GM12878 (cell line): Measurements from ENCODE around the gene ZNF385D.

ENCODE experiments used
- CBX3 ChIP-seq: fragments of 200-600 bp; sonication (generic); IDR thresholded peaks from 2 replicates; pipeline ENCODE4 v1.6.1; 2016; ENCODE audit warnings: low read depth, borderline replicate concordance
- CTCF ChIP-seq, 3 experiments: IDR thresholded peaks in 2 of 3; conservative IDR thresholded peaks in 1 of 3; 2 replicates each; pipeline ENCODE4 v1.5.1; 2011; ENCODE audit warnings: low read depth in 3 of 3, low read length in 3 of 3, mild to moderate bottlenecking in 3 of 3, control low read depth in 2 of 3, moderate library complexity in 2 of 3, inconsistent platforms in 1 of 3, mixed read lengths in 1 of 3; ENCODE audit not compliant: control insufficient read depth in 2 of 3, insufficient read depth in 1 of 3; ENCODE audit errors: extremely low read depth in 1 of 3
- EZH2 ChIP-seq: IDR thresholded peaks from 2 replicates; pipeline ENCODE4 v1.6.1; 2012; ENCODE audit warnings: low read depth, mild to moderate bottlenecking, control low read depth, inconsistent platforms, low read length, borderline replicate concordance; ENCODE audit not compliant: control insufficient read depth
- MTA3 ChIP-seq: IDR thresholded peaks from 2 replicates; pipeline ENCODE4 v1.6.1; 2012; ENCODE audit warnings: low read length, inconsistent platforms, borderline replicate concordance
- POLR2A ChIP-seq: IDR thresholded peaks from 2 replicates; pipeline ENCODE4 v1.6.1; 2011; ENCODE audit warnings: low read depth, mild to moderate bottlenecking, low read length
- SREBF1 ChIP-seq: IDR thresholded peaks from 2 replicates; pipeline ENCODE4 v1.6.1; 2012; ENCODE audit warnings: mild to moderate bottlenecking, low read length
- YY1 ChIP-seq: IDR thresholded peaks from 2 replicates; pipeline ENCODE4 v1.6.1; 2011; ENCODE audit warnings: low read depth, mild to moderate bottlenecking, low read length

GRCh38 chr3:21446027-21446426, 305.0 kb downstream of the ZNF385D start:
- TF ChIP-seq MTA3: no peak
- TF ChIP-seq YY1: no peak
- no peak for TF ChIP-seq EZH2
- TF ChIP-seq CTCF (IDR thresholded peaks at IDR 0.05 in 2 of 3, conservative IDR thresholded peaks at IDR 0.05 in 1 of 3; ENCODE audit: control insufficient read depth in 2 of 3, extremely low read depth in 1 of 3, insufficient read depth in 1 of 3, low read depth in 3 of 3, low read length in 3 of 3): no peak
- TF ChIP-seq CBX3: no peak
- no peak for TF ChIP-seq SREBF1
- no peak for TF ChIP-seq POLR2A
